Suprapubic skin (tissue), 4 donors: ENCODE results near the gene OXTR.

ENCODE experiments used
- CTCF ChIP-seq, 2 donors: fragments of 200-600 bp in 1 of 2; fragments of 450-650 bp in 1 of 2; sonication (generic) in 1 of 2; IDR thresholded peaks; one replicate each; pipeline ENCODE4 v1.5.1; 2016 to 2019; ENCODE audit warnings: antibody characterized with exemption in 2 of 2, mild to moderate bottlenecking in 1 of 2, moderate library complexity in 1 of 2
- EP300 ChIP-seq: sonication (generic); formaldehyde crosslinking; IDR thresholded peaks from one replicate; pipeline ENCODE4 v1.6.1; 2017; ENCODE audit warnings: antibody characterized with exemption
- POLR2A ChIP-seq, 2 donors: fragments of 450-650 bp; IDR thresholded peaks; one replicate each; pipeline ENCODE4 v1.6.1; 2017; ENCODE audit warnings: antibody characterized with exemption in 2 of 2, mild to moderate bottlenecking in 2 of 2, moderate library complexity in 2 of 2
- POLR2AphosphoS5 ChIP-seq, 3 donors: sonication (generic); formaldehyde crosslinking; IDR thresholded peaks; one replicate each; pipeline ENCODE4 v1.6.1; 2017; ENCODE audit warnings: antibody characterized with exemption in 3 of 3

- TF ChIP-seq CTCF (IDR thresholded peaks at IDR 0.05) (no peak), EP300 (no peak), POLR2AphosphoS5 (IDR thresholded peaks at IDR 0.05) (no peak), POLR2A (IDR thresholded peaks at IDR 0.05) (no peak)
Measured at GRCh38 chr3:8737301-8737700, 32.1 kb downstream of the OXTR start.
